K562 (cell line): ENCODE data around the gene PIN4.
"Not testable (repeated sequence)": the region's sequence is repeated elsewhere in the genome, so short reads cannot be mapped to it uniquely, and the experiment has no call there.

Experiments used
- E2F3 ChIP-seq: fragments of 250-450 bp; sonication (Bioruptor Pico); IDR thresholded peaks from 2 replicates; pipeline ENCODE4 v1.4.0; 2020; ENCODE audit warnings: mild to moderate bottlenecking
- EZH2 ChIP-seq: IDR thresholded peaks from 2 replicates; pipeline ENCODE4 v1.6.1; 2012; ENCODE audit warnings: low read depth, mild to moderate bottlenecking, inconsistent platforms, low read length, borderline replicate concordance
- IRF2 ChIP-seq: sonication (generic); formaldehyde crosslinking; IDR thresholded peaks from 2 replicates; pipeline ENCODE4 v1.8.1; 2022; ENCODE audit warnings: mild to moderate bottlenecking, missing genetic modification reagents
- KLF10 ChIP-seq: fragments of 250-450 bp; sonication (Bioruptor Pico); IDR thresholded peaks from 2 replicates; pipeline ENCODE4 v1.6.1; 2021; ENCODE audit warnings: matching md5 sums
- MXI1 ChIP-seq: IDR thresholded peaks from 2 replicates; pipeline ENCODE4 v1.6.1; 2011; ENCODE audit warnings: low read depth, mild to moderate bottlenecking, improper control_type of control experiment, low read length
- SAFB ChIP-seq: fragments of 200-400 bp; formaldehyde crosslinking; IDR thresholded peaks from 2 replicates; pipeline ENCODE4 v1.6.1; 2017; ENCODE audit warnings: low read depth, low read length, borderline replicate concordance
- SIN3A ChIP-seq, 2 experiments: fragments of 150-350 bp in 1 of 2; IDR thresholded peaks; 2 replicates each; pipeline ENCODE4 v1.6.1; 2011 to 2016; ENCODE audit warnings: borderline replicate concordance in 2 of 2, low read depth in 2 of 2, low read length in 2 of 2, mild to moderate bottlenecking in 2 of 2, moderate library complexity in 2 of 2; ENCODE audit not compliant: control insufficient read depth in 1 of 2
- SOX6 ChIP-seq: fragments of 450-650 bp; IDR thresholded peaks from 2 replicates; pipeline ENCODE4 v1.6.1; 2014; ENCODE audit warnings: mild to moderate bottlenecking
- ZNF217 ChIP-seq: sonication (generic); formaldehyde crosslinking; IDR thresholded peaks from 2 replicates; pipeline ENCODE4 v1.8.0; 2022; ENCODE audit warnings: mild to moderate bottlenecking, missing genetic modification reagents
- ZNF766 ChIP-seq: fragments of 200-800 bp; sonication (Bioruptor generic); conservative IDR thresholded peaks from 2 replicates; pipeline ENCODE4 v1.6.1; 2016; ENCODE audit warnings: missing genetic modification characterization, missing compliant biosample characterization
- TF ChIP-seq, protein P1 (sequence below), 3 experiments: IDR thresholded peaks in 2 of 3; conservative IDR thresholded peaks in 1 of 3; 2 replicates each; pipeline ENCODE4 v1.5.1; 2011 to 2012; ENCODE audit warnings: low read length in 3 of 3, mild to moderate bottlenecking in 3 of 3, control low read depth in 2 of 3, improper control_type of control experiment in 1 of 3, inconsistent platforms in 1 of 3, low read depth in 1 of 3, mixed read lengths in 1 of 3, moderate library complexity in 1 of 3; ENCODE audit not compliant: insufficient read depth in 2 of 3
- TF ChIP-seq, protein P2 (sequence below): conservative IDR thresholded peaks from 2 replicates; pipeline ENCODE4 v1.6.1; 2011; ENCODE audit warnings: low read depth, mild to moderate bottlenecking, low read length; ENCODE audit not compliant: control insufficient read depth
- TF ChIP-seq, protein P3 (sequence below), 2 experiments: IDR thresholded peaks in 1 of 2; conservative IDR thresholded peaks in 1 of 2; 2 replicates each; pipeline ENCODE4 v1.6.1; 2016; ENCODE audit warnings: low read depth in 2 of 2, mild to moderate bottlenecking in 1 of 2, missing compliant biosample characterization in 1 of 2, missing genetic modification characterization in 1 of 2, moderate library complexity in 1 of 2

- TF ChIP-seq, protein P1, sequence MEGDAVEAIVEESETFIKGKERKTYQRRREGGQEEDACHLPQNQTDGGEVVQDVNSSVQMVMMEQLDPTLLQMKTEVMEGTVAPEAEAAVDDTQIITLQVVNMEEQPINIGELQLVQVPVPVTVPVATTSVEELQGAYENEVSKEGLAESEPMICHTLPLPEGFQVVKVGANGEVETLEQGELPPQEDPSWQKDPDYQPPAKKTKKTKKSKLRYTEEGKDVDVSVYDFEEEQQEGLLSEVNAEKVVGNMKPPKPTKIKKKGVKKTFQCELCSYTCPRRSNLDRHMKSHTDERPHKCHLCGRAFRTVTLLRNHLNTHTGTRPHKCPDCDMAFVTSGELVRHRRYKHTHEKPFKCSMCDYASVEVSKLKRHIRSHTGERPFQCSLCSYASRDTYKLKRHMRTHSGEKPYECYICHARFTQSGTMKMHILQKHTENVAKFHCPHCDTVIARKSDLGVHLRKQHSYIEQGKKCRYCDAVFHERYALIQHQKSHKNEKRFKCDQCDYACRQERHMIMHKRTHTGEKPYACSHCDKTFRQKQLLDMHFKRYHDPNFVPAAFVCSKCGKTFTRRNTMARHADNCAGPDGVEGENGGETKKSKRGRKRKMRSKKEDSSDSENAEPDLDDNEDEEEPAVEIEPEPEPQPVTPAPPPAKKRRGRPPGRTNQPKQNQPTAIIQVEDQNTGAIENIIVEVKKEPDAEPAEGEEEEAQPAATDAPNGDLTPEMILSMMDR (IDR thresholded peaks at IDR 0.05 in 2 of 3, conservative IDR thresholded peaks at IDR 0.05 in 1 of 3; ENCODE audit: insufficient read depth in 2 of 3, low read depth in 1 of 3, low read length in 3 of 3) = not testable (repeated sequence)
- not testable (repeated sequence) for TF ChIP-seq EZH2; KLF10 (CRISPR knock-in tag); MXI1; SIN3A (IDR thresholded peaks at IDR 0.05; ENCODE audit: borderline replicate concordance in 2 of 2, control insufficient read depth in 1 of 2, low read depth in 2 of 2, low read length in 2 of 2); ZNF766 (CRISPR knock-in tag); ZNF217 (CRISPR knock-in tag); E2F3 (CRISPR knock-in tag); SAFB; SOX6; IRF2 (CRISPR knock-in tag)
- TF ChIP-seq, protein P2, sequence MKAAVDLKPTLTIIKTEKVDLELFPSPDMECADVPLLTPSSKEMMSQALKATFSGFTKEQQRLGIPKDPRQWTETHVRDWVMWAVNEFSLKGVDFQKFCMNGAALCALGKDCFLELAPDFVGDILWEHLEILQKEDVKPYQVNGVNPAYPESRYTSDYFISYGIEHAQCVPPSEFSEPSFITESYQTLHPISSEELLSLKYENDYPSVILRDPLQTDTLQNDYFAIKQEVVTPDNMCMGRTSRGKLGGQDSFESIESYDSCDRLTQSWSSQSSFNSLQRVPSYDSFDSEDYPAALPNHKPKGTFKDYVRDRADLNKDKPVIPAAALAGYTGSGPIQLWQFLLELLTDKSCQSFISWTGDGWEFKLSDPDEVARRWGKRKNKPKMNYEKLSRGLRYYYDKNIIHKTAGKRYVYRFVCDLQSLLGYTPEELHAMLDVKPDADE = not testable (repeated sequence)
- TF ChIP-seq, protein P3, sequence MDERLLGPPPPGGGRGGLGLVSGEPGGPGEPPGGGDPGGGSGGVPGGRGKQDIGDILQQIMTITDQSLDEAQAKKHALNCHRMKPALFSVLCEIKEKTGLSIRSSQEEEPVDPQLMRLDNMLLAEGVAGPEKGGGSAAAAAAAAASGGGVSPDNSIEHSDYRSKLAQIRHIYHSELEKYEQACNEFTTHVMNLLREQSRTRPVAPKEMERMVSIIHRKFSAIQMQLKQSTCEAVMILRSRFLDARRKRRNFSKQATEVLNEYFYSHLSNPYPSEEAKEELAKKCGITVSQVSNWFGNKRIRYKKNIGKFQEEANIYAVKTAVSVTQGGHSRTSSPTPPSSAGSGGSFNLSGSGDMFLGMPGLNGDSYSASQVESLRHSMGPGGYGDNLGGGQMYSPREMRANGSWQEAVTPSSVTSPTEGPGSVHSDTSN (CRISPR knock-in tag; IDR thresholded peaks at IDR 0.05; ENCODE audit: low read depth) = not testable (repeated sequence)
- TF ChIP-seq, protein P3 (tag; conservative IDR thresholded peaks at IDR 0.05; ENCODE audit: low read depth) = not testable (repeated sequence)
Measured at GRCh38 chrX:72220375-72220774, 38.8 kb downstream of the PIN4 start.
